ENCODE measurements around the gene HES5.

The HES5 gene

GRCh38 chr1:2526824-2527555 is 3.1 kb downstream of the HES5 start:
- no peaks in the 10 kb centered on the region for H3K36me3 ChIP-seq (ENCODE audit: insufficient read depth)
- peaks cover 45% of the 10 kb centered on the region for H3K27me3 ChIP-seq (ENCODE audit: insufficient read depth, low read depth)
- TF ChIP-seq CTCF (conservative IDR thresholded peaks at IDR 0.05; ENCODE audit: low read depth, low read length) = no peak
- no peaks in the 10 kb centered on the region for H4K20me1 ChIP-seq (ENCODE audit: insufficient read depth)
- H3K4me2 ChIP-seq = peak overlapping the region; percentile 72
- H3K4me3 ChIP-seq (IDR thresholded peaks at IDR 0.05; ENCODE audit: insufficient read depth, low read depth, low read length) = no peak overlapping the region
- no peak overlapping the region; the same call in 1 of the 2 replicates for H3K9ac ChIP-seq
- peaks cover 39% of the 10 kb centered on the region for H3K79me2 ChIP-seq (ENCODE audit: insufficient read depth, low read depth)
- peaks cover 22% of the 10 kb centered on the region for H3K4me1 ChIP-seq (ENCODE audit: low read depth, poor library complexity, severe bottlenecking)
- H3K27ac ChIP-seq = no peak overlapping the region
- peak overlapping the region; percentile 13; the same call in 1 of the 2 replicates for H2AFZ ChIP-seq (ENCODE audit: low read depth)

DNA sequence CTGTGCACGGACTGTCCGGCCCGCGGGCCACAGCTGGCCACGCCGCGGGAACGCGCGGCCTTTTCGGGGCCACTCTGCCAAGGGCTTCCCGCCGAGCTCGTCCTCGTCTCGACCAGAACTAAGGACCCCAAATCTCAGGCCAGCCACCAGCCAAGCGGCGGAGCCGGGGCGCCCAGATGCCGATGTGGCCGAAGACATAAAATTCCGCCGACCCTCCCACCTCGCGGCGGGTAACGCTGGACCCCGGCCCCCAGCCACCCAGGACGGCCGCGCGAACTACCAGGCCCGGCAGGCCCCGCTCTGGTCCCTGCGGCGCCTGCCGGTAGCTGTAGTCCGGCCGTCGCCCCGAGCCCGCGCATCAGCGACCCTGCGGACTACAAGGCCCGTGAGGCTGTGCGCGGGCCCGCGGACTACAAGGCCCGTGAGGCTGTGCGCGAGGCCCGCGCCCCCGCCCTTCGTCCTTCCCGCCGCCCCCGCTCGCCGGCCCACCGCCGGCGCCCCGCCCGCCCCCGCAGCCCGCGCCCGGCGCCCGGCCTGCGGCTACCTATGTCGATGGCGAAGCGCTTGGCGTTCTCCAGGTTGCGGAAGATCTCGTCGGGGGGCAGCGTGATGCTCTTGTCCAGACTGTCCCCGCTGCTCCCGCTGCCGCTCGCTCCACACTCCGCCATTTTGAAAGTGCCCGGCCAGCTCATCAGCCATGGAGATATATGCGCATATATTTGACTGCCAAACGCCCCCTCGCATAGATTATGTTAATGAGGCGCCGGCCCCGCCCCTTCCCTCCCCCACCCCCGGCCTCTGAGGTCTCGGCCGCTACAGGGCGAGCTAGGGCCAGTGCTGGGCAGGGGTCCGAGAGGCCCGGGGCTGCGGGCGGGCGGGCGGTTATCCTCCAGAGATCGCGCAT is 3.9 kb downstream of the HES5 start, which contains the start of gene PANK4:
Gene PANK4, minus strand, starts transcription at position 677 of the 904 bp plus-strand sequence. Its CDS starts 9 bp downstream, at position 668.
- no peak for TF ChIP-seq CTCF (conservative IDR thresholded peaks at IDR 0.05; ENCODE audit: low read depth, low read length)
- H3K36me3 ChIP-seq (ENCODE audit: insufficient read depth) = no peaks in the 10 kb centered on the region; the same call in 1 of the 2 replicates
- peaks cover 37% of the 10 kb centered on the region for H3K27me3 ChIP-seq (ENCODE audit: insufficient read depth, low read depth)
- peak within 1 kb of the TSS; percentile 58; the same call in 1 of the 2 replicates for H3K27ac ChIP-seq
- peaks cover 39% of the 10 kb centered on the region for H3K79me2 ChIP-seq (ENCODE audit: insufficient read depth, low read depth)
- H4K20me1 ChIP-seq (ENCODE audit: insufficient read depth) = no peaks in the 10 kb centered on the region
- peaks cover 22% of the 10 kb centered on the region for H3K4me1 ChIP-seq (ENCODE audit: low read depth, poor library complexity, severe bottlenecking)
- peak within 1 kb of the TSS; percentile 85 for H3K4me3 ChIP-seq (IDR thresholded peaks at IDR 0.05; ENCODE audit: insufficient read depth, low read depth, low read length)
- peak within 1 kb of the TSS; percentile 25; the same call in 1 of the 2 replicates for H2AFZ ChIP-seq (ENCODE audit: low read depth)
- H3K9ac ChIP-seq = peak within 1 kb of the TSS; percentile 81
- H3K4me2 ChIP-seq = peak within 1 kb of the TSS; percentile 98

GRCh38 chr1:2525572-2525919 is 4.5 kb downstream of the HES5 start:
- peaks cover 22% of the 10 kb centered on the region for H3K4me1 ChIP-seq (ENCODE audit: low read depth, poor library complexity, severe bottlenecking)
- H3K79me2 ChIP-seq (ENCODE audit: insufficient read depth, low read depth) = peaks cover 39% of the 10 kb centered on the region
- peak overlapping the region; percentile 25; the same call in 1 of the 2 replicates for H2AFZ ChIP-seq (ENCODE audit: low read depth)
- peak overlapping the region; percentile 67; the same call in 1 of the 2 replicates for H3K9ac ChIP-seq
- H3K4me2 ChIP-seq = peak overlapping the region; percentile 98
- no peak overlapping the region for H3K27ac ChIP-seq
- peaks cover 30% of the 10 kb centered on the region for H3K27me3 ChIP-seq (ENCODE audit: insufficient read depth, low read depth)
- H3K4me3 ChIP-seq (IDR thresholded peaks at IDR 0.05; ENCODE audit: insufficient read depth, low read depth, low read length) = peak overlapping the region; percentile 85
- H3K36me3 ChIP-seq (ENCODE audit: insufficient read depth) = peaks cover 4% of the 10 kb centered on the region; the same call in 1 of the 2 replicates
- no peaks in the 10 kb centered on the region for H4K20me1 ChIP-seq (ENCODE audit: insufficient read depth)
- TF ChIP-seq CTCF (conservative IDR thresholded peaks at IDR 0.05; ENCODE audit: low read depth, low read length) = no peak

GRCh38 chr1:2523891-2524609 is 6.0 kb downstream of the HES5 start:
- peaks cover 22% of the 10 kb centered on the region for H3K4me1 ChIP-seq (ENCODE audit: low read depth, poor library complexity, severe bottlenecking)
- H4K20me1 ChIP-seq (ENCODE audit: insufficient read depth) = no peaks in the 10 kb centered on the region
- TF ChIP-seq CTCF (conservative IDR thresholded peaks at IDR 0.05; ENCODE audit: low read depth, low read length) = no peak
- H3K27ac ChIP-seq = no peak overlapping the region
- no peak overlapping the region for H2AFZ ChIP-seq (ENCODE audit: low read depth)
- no peak overlapping the region for H3K9ac ChIP-seq
- peaks cover 39% of the 10 kb centered on the region for H3K79me2 ChIP-seq (ENCODE audit: insufficient read depth, low read depth)
- H3K36me3 ChIP-seq (ENCODE audit: insufficient read depth) = peaks cover 6% of the 10 kb centered on the region; the same call in 1 of the 2 replicates
- no peak overlapping the region for H3K4me3 ChIP-seq (IDR thresholded peaks at IDR 0.05; ENCODE audit: insufficient read depth, low read depth, low read length)
- peak overlapping the region; percentile 98; the same call in 1 of the 2 replicates for H3K4me2 ChIP-seq
- H3K27me3 ChIP-seq (ENCODE audit: insufficient read depth, low read depth) = peaks cover 20% of the 10 kb centered on the region

All from KMS-11 (cell line).